Trophoblast cell (in vitro differentiated cells and primary cell): Measurements from ENCODE around the gene NCBP2L.

ENCODE experiments used
- DNase-seq, 2 donors: peaks; one replicate each; pipeline ENCODE4 v3.0.0-alpha.2; 2016
- H2AFZ ChIP-seq: 2 replicates; pipeline ENCODE4 v1.6.1; 2013; ENCODE audit warnings: low read length, moderate library complexity, mild to moderate bottlenecking; ENCODE audit not compliant: insufficient read depth, poor library complexity
- H2AK5ac ChIP-seq: 2 replicates; pipeline ENCODE4 v1.6.1; 2013; ENCODE audit warnings: mild to moderate bottlenecking, low read length
- H2BK120ac ChIP-seq: 2 replicates; pipeline ENCODE4 v1.6.1; 2013; ENCODE audit warnings: low read length, mild to moderate bottlenecking, moderate library complexity; ENCODE audit not compliant: insufficient read depth, poor library complexity
- H2BK12ac ChIP-seq: 2 replicates; pipeline ENCODE4 v1.6.1; 2013; ENCODE audit warnings: mild to moderate bottlenecking, low read length, moderate library complexity
- H2BK5ac ChIP-seq: 2 replicates; pipeline ENCODE4 v1.6.1; 2013; ENCODE audit warnings: low read length, low read depth, moderate library complexity, mild to moderate bottlenecking; ENCODE audit not compliant: poor library complexity
- H3K14ac ChIP-seq: 2 replicates; pipeline ENCODE4 v1.6.1; 2013; ENCODE audit warnings: mild to moderate bottlenecking, low read length
- H3K18ac ChIP-seq: 2 replicates; pipeline ENCODE4 v1.6.1; 2013; ENCODE audit warnings: mild to moderate bottlenecking, low read length
- H3K23ac ChIP-seq: 2 replicates; pipeline ENCODE4 v1.6.1; 2013; ENCODE audit warnings: low read length
- H3K27ac ChIP-seq: 2 replicates; pipeline ENCODE4 v1.5.1; 2013; ENCODE audit warnings: low read depth, mild to moderate bottlenecking, inconsistent platforms, low read length, moderate library complexity
- H3K27me3 ChIP-seq: 2 replicates; pipeline ENCODE4 v1.6.1; 2013; ENCODE audit warnings: inconsistent platforms, mild to moderate bottlenecking, low read length, moderate library complexity; ENCODE audit not compliant: insufficient read depth
- H3K36me3 ChIP-seq, 2 experiments: 1 replicate in 1 of 2; 2 replicates in 1 of 2; pipeline ENCODE4 v1.6.1; 2013; ENCODE audit warnings: low read length in 2 of 2, mild to moderate bottlenecking in 2 of 2, moderate library complexity in 1 of 2; ENCODE audit not compliant: insufficient read depth in 2 of 2, control insufficient read depth in 1 of 2
- H3K4ac ChIP-seq: 2 replicates; pipeline ENCODE4 v1.6.1; 2013; ENCODE audit warnings: low read depth, mild to moderate bottlenecking, low read length, moderate library complexity
- H3K4me1 ChIP-seq, 2 experiments: 1 replicate in 1 of 2; 2 replicates in 1 of 2; pipeline ENCODE4 v1.6.1; 2013; ENCODE audit warnings: low read length in 2 of 2, mild to moderate bottlenecking in 2 of 2, moderate library complexity in 1 of 2; ENCODE audit not compliant: insufficient read depth in 2 of 2, control insufficient read depth in 1 of 2
- H3K4me2 ChIP-seq: 2 replicates; pipeline ENCODE4 v1.6.1; 2013; ENCODE audit warnings: inconsistent platforms, mild to moderate bottlenecking, low read length, moderate library complexity
- H3K4me3 ChIP-seq: 2 replicates; pipeline ENCODE4 v1.5.1; 2013; ENCODE audit warnings: mild to moderate bottlenecking, low read depth, low read length, inconsistent platforms
- H3K79me1 ChIP-seq: one replicate; pipeline ENCODE4 v1.6.1; 2013; ENCODE audit warnings: low read length
- H3K79me2 ChIP-seq: 2 replicates; pipeline ENCODE4 v1.6.1; 2013; ENCODE audit warnings: low read length, mild to moderate bottlenecking; ENCODE audit not compliant: control insufficient read depth, insufficient read depth, poor library complexity
- H3K9ac ChIP-seq: 2 replicates; pipeline ENCODE4 v1.6.1; 2013; ENCODE audit warnings: mild to moderate bottlenecking, low read length
- H3K9me3 ChIP-seq: 2 replicates; pipeline ENCODE4 v1.6.1; 2013; ENCODE audit warnings: low read depth, mild to moderate bottlenecking, control low read depth, inconsistent platforms, low read length; ENCODE audit not compliant: insufficient read depth
- H4K12ac ChIP-seq: 2 replicates; pipeline ENCODE4 v1.6.1; 2013; ENCODE audit warnings: low read depth, mild to moderate bottlenecking, low read length, moderate library complexity
- H4K8ac ChIP-seq: 2 replicates; pipeline ENCODE4 v1.6.1; 2013; ENCODE audit warnings: low read depth, mild to moderate bottlenecking, low read length, moderate library complexity
- H4K91ac ChIP-seq: one replicate; pipeline ENCODE4 v1.6.1; 2013; ENCODE audit warnings: low read depth, mild to moderate bottlenecking, low read length, moderate library complexity
- WGBS: extraction: QIAGEN DNeasy Blood & Tissue Kit; methylation state at CpG from one replicate; pipeline ENCODE4 v1.1.7; 2013; ENCODE audit warnings: missing lambda C conversion rate; ENCODE audit not compliant: insufficient read length, insufficient coverage; ENCODE audit errors: extremely low coverage; 5-methylcytosine and 5-hydroxymethylcytosine counted together

Gene NCBP2L

GRCh38 chrX:107736781-107737531 is 40.6 kb upstream of the NCBP2L start:
- Histone ChIP-seq H4K12ac (no peak overlapping the region), H3K4ac (no peak overlapping the region), H3K23ac (no peak overlapping the region), H3K79me1 (no peaks in the 10 kb centered on the region), H3K27ac (no peak overlapping the region), H2BK5ac (no peak overlapping the region), H3K9ac (no peak overlapping the region), H3K4me3 (no peak overlapping the region), H3K4me2 (no peak overlapping the region), H3K79me2 (no peaks in the 10 kb centered on the region), H4K8ac (no peak overlapping the region), H3K4me1 (no peaks in the 10 kb centered on the region), H3K36me3 (no peaks in the 10 kb centered on the region), H2BK120ac (no peak overlapping the region), H3K27me3 (no peaks in the 10 kb centered on the region), H2AK5ac (no peak overlapping the region), H3K9me3 (no peaks in the 10 kb centered on the region), H4K91ac (peak overlapping the region; percentile 34), H3K14ac (no peak overlapping the region), H2AFZ (peak overlapping the region; percentile 40), H3K18ac (no peak overlapping the region), H2BK12ac (no peak overlapping the region)
- no peak for DNase-seq
- WGBS: no CpG with 5 or more reads among the region's 8 CpGs

- Histone ChIP-seq H3K4ac (no peak overlapping the region), H4K8ac (no peak overlapping the region), H3K79me1 (no peaks in the 10 kb centered on the region), H3K23ac (no peak overlapping the region), H4K12ac (no peak overlapping the region), H3K27ac (no peak overlapping the region), H2BK120ac (no peak overlapping the region), H3K4me1 (no peaks in the 10 kb centered on the region), H3K9me3 (no peaks in the 10 kb centered on the region), H4K91ac (no peak overlapping the region), H2BK5ac (no peak overlapping the region), H3K4me3 (no peak overlapping the region), H3K79me2 (no peaks in the 10 kb centered on the region), H3K14ac (no peak overlapping the region), H3K36me3 (no peaks in the 10 kb centered on the region), H3K18ac (no peak overlapping the region), H2AFZ (no peak overlapping the region), H3K27me3 (no peaks in the 10 kb centered on the region), H2AK5ac (no peak overlapping the region), H3K9ac (no peak overlapping the region), H3K4me2 (no peak overlapping the region), H2BK12ac (no peak overlapping the region)
- no CpG with 5 or more reads among the region's 5 CpGs for WGBS
- DNase-seq: no peak
These were observed 39.3 kb upstream of the NCBP2L start for GRCh38 chrX:107738272-107738671.

GRCh38 chrX:107738768-107739167 is 38.8 kb upstream of the NCBP2L start:
- no peak overlapping the region for H3K18ac ChIP-seq
- H3K4ac ChIP-seq: no peak overlapping the region
- H2BK12ac ChIP-seq: no peak overlapping the region
- H3K4me2 ChIP-seq: no peak overlapping the region
- H3K14ac ChIP-seq: no peak overlapping the region
- H3K36me3 ChIP-seq: no peaks in the 10 kb centered on the region
- no CpG with 5 or more reads among the region's 8 CpGs for WGBS
- no peak overlapping the region for H2AK5ac ChIP-seq
- no peak for DNase-seq
- H2BK5ac ChIP-seq: no peak overlapping the region
- H3K79me1 ChIP-seq: no peaks in the 10 kb centered on the region
- H3K4me1 ChIP-seq: no peaks in the 10 kb centered on the region
- H3K4me3 ChIP-seq: no peak overlapping the region
- H4K8ac ChIP-seq: no peak overlapping the region
- no peak overlapping the region for H2BK120ac ChIP-seq
- H4K12ac ChIP-seq: no peak overlapping the region
- H2AFZ ChIP-seq: no peak overlapping the region
- H4K91ac ChIP-seq: no peak overlapping the region
- H3K9me3 ChIP-seq: no peaks in the 10 kb centered on the region
- no peak overlapping the region for H3K9ac ChIP-seq
- no peaks in the 10 kb centered on the region for H3K79me2 ChIP-seq
- H3K27me3 ChIP-seq: no peaks in the 10 kb centered on the region
- H3K23ac ChIP-seq: no peak overlapping the region
- no peak overlapping the region for H3K27ac ChIP-seq

- no peak overlapping the region for H2BK5ac ChIP-seq
- no CpG with 5 or more reads among the region's 3 CpGs for WGBS
These were observed 38.0 kb upstream of the NCBP2L start for GRCh38 chrX:107739541-107739940.

More at GRCh38 chrX:107739541-107739940, 38.0 kb upstream of the NCBP2L start:
- Histone ChIP-seq H3K9me3 (no peaks in the 10 kb centered on the region), H4K8ac (no peak overlapping the region), H4K91ac (no peak overlapping the region), H3K36me3 (no peaks in the 10 kb centered on the region), H2BK12ac (no peak overlapping the region), H3K4me2 (no peak overlapping the region), H3K14ac (no peak overlapping the region), H3K4ac (no peak overlapping the region), H3K79me1 (no peaks in the 10 kb centered on the region), H3K79me2 (no peaks in the 10 kb centered on the region), H2BK120ac (no peak overlapping the region), H3K27ac (no peak overlapping the region), H3K4me1 (no peaks in the 10 kb centered on the region), H2AFZ (no peak overlapping the region), H3K23ac (no peak overlapping the region), H3K27me3 (no peaks in the 10 kb centered on the region), H3K18ac (no peak overlapping the region), H4K12ac (no peak overlapping the region), H3K4me3 (no peak overlapping the region), H3K9ac (no peak overlapping the region), H2AK5ac (no peak overlapping the region)
- peak; percentile 66 to 69 for DNase-seq
